Suprapubic skin (tissue), 4 donors: ENCODE data around the gene MYH7B. TPM values are rescaled to one million over a fixed set of nuclear protein-coding genes. Genes with fewer than 3 reads are reported as not detected.

Experiments used
- DNase-seq, 2 donors: peaks; one replicate each; pipeline ENCODE4 v3.0.0-alpha.2; 2019; ENCODE audit warnings: low spot score in 2 of 2
- H3K27ac ChIP-seq: fragments of 200-600 bp; sonication (generic); one replicate; pipeline ENCODE4 v1.5.1; 2019
- H3K27me3 ChIP-seq: fragments of 200-600 bp; sonication (generic); one replicate; pipeline ENCODE4 v1.5.1; 2019
- H3K36me3 ChIP-seq: fragments of 200-600 bp; sonication (generic); one replicate; pipeline ENCODE4 v1.5.1; 2019
- H3K4me1 ChIP-seq: fragments of 200-600 bp; sonication (generic); one replicate; pipeline ENCODE4 v1.5.1; 2019
- H3K4me3 ChIP-seq: fragments of 200-600 bp; sonication (generic); one replicate; pipeline ENCODE4 v1.5.1; 2019; ENCODE audit warnings: mild to moderate bottlenecking
- H3K9me3 ChIP-seq: fragments of 200-600 bp; sonication (generic); one replicate; pipeline ENCODE4 v1.5.1; 2019
- EP300 ChIP-seq: sonication (generic); formaldehyde crosslinking; IDR thresholded peaks from one replicate; pipeline ENCODE4 v1.6.1; 2017; ENCODE audit warnings: antibody characterized with exemption
- POLR2A ChIP-seq, 2 donors: fragments of 450-650 bp; IDR thresholded peaks; one replicate each; pipeline ENCODE4 v1.6.1; 2017; ENCODE audit warnings: antibody characterized with exemption in 2 of 2, mild to moderate bottlenecking in 2 of 2, moderate library complexity in 2 of 2
- POLR2AphosphoS5 ChIP-seq, 3 donors: sonication (generic); formaldehyde crosslinking; IDR thresholded peaks; one replicate each; pipeline ENCODE4 v1.6.1; 2017; ENCODE audit warnings: antibody characterized with exemption in 3 of 3
- WGBS: methylation state at CpG from one replicate; pipeline ENCODE4 v1.1.5; 2018; 5-methylcytosine and 5-hydroxymethylcytosine counted together
- total RNA-seq, 4 donors: library from RNA; depleted of rRNA; stranded (reverse); fragments of >200 nt; gene quantifications; one replicate each; pipeline ENCODE4 v1.1.0, GENCODE V29; 2016
- TF ChIP-seq, protein P1 (sequence below), 2 donors: fragments of 200-600 bp in 1 of 2; fragments of 450-650 bp in 1 of 2; sonication (generic) in 1 of 2; IDR thresholded peaks; one replicate each; pipeline ENCODE4 v1.5.1; 2016 to 2019; ENCODE audit warnings: antibody characterized with exemption in 2 of 2, mild to moderate bottlenecking in 1 of 2, moderate library complexity in 1 of 2

MYH7B gene
- total RNA-seq, 4 donors from 2014 or later, result 0.18 to 0.97 (median 0.30) TPM; not detected in 1

DNA sequence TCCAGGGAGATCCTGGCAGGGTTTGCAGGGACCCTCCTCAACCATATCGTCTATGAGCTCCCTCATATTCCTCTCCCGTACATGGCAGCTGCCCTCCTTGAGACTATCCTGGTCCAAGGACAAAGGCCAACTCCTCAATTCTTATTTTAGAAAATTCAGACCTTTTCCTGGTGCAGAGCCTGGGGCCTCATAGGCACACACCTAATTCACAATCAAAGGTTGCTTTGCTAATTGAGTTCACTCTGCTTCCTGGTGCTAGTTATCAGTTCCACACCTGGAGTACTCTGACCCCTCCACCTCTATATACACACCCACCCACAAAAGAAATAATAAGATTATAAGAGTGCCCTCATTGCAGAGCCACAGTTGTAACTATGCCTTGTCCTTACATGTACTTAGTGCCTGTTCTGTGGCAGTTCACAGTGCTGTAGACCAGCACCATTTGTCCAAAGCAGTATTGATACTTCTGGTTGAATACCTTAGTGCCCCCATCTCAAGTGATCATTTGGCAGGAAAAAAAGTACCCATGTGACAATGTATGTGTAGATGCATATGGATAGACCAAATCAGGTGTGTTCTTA is 38.8 kb upstream of the MYH7B start:
- no peak overlapping the region for H3K4me3 ChIP-seq
- 66% methylated on average over 2 of the region's 2 CpGs for WGBS
- H3K27ac ChIP-seq, result no peak overlapping the region
- H3K9me3 ChIP-seq, result no peaks in the 10 kb centered on the region
- no peak for DNase-seq
- H3K36me3 ChIP-seq, result peaks cover 19% of the 10 kb centered on the region
- no peak for TF ChIP-seq POLR2AphosphoS5 (IDR thresholded peaks at IDR 0.05)
- TF ChIP-seq EP300, result no peak
- TF ChIP-seq, protein P1, sequence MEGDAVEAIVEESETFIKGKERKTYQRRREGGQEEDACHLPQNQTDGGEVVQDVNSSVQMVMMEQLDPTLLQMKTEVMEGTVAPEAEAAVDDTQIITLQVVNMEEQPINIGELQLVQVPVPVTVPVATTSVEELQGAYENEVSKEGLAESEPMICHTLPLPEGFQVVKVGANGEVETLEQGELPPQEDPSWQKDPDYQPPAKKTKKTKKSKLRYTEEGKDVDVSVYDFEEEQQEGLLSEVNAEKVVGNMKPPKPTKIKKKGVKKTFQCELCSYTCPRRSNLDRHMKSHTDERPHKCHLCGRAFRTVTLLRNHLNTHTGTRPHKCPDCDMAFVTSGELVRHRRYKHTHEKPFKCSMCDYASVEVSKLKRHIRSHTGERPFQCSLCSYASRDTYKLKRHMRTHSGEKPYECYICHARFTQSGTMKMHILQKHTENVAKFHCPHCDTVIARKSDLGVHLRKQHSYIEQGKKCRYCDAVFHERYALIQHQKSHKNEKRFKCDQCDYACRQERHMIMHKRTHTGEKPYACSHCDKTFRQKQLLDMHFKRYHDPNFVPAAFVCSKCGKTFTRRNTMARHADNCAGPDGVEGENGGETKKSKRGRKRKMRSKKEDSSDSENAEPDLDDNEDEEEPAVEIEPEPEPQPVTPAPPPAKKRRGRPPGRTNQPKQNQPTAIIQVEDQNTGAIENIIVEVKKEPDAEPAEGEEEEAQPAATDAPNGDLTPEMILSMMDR (IDR thresholded peaks at IDR 0.05), result no peak
- no peak for TF ChIP-seq POLR2A (IDR thresholded peaks at IDR 0.05)
- H3K27me3 ChIP-seq, result no peaks in the 10 kb centered on the region
- H3K4me1 ChIP-seq, result peaks cover 9% of the 10 kb centered on the region

DNA sequence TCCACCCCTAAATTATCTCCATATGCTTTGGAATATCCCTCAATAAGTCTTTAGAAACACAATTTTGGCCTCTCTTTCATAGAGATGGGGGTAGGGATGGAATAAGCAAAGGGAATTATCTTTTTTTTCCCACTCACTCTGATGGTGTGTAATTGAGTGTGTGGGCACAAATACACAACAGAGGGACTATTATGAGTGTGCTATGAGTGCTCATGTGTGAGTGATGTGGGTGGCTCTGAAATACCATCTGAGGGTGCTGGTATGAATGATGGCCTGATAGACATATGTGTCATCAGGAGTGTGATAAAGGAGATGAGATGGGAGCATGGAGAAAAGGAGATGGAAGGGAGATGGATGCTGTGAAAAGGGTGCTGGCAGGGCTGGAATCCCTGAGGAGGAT is 35.6 kb upstream of the MYH7B start:
- TF ChIP-seq, protein P1 (IDR thresholded peaks at IDR 0.05), result no peak
- TF ChIP-seq EP300, result no peak
- no peak for TF ChIP-seq POLR2A (IDR thresholded peaks at IDR 0.05)
- no peak for TF ChIP-seq POLR2AphosphoS5 (IDR thresholded peaks at IDR 0.05)
- H3K27me3 ChIP-seq, result no peaks in the 10 kb centered on the region
- H3K27ac ChIP-seq, result no peak overlapping the region
- DNase-seq, result no peak
- peaks cover 22% of the 10 kb centered on the region for H3K4me1 ChIP-seq
- no peak overlapping the region for H3K4me3 ChIP-seq
- H3K36me3 ChIP-seq, result peaks cover 34% of the 10 kb centered on the region
- H3K9me3 ChIP-seq, result no peaks in the 10 kb centered on the region

DNA sequence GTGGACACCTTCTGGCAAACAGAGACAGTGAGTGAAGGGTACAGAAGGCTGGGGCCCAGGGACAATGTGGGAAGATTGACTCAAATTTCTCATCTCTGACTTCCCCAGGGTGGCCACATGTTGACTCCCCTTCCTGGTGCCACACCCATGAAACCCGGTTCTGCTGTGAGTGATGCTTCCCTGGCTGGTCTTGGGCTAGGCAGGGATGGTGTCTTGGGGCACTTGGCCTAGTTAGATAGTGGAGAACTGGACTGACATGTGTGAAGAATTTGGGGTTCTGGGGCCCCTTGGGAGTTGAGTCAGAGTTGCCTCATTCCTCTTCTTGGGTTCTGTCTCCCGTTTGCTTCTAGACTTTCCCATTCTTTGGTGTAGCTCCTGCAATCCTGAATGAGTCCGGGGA is 34.2 kb upstream of the MYH7B start:
- Histone ChIP-seq H3K27ac (peak overlapping the region; percentile 4), H3K36me3 (peaks cover 48% of the 10 kb centered on the region), H3K9me3 (no peaks in the 10 kb centered on the region), H3K4me3 (no peak overlapping the region), H3K27me3 (no peaks in the 10 kb centered on the region), H3K4me1 (peaks cover 22% of the 10 kb centered on the region)
- WGBS, result 78% methylated on average over 2 of the region's 3 CpGs
- TF ChIP-seq POLR2AphosphoS5 (IDR thresholded peaks at IDR 0.05) (no peak), EP300 (no peak), POLR2A (IDR thresholded peaks at IDR 0.05) (no peak)
- TF ChIP-seq, protein P1 (IDR thresholded peaks at IDR 0.05), result no peak
- no peak for DNase-seq

DNA sequence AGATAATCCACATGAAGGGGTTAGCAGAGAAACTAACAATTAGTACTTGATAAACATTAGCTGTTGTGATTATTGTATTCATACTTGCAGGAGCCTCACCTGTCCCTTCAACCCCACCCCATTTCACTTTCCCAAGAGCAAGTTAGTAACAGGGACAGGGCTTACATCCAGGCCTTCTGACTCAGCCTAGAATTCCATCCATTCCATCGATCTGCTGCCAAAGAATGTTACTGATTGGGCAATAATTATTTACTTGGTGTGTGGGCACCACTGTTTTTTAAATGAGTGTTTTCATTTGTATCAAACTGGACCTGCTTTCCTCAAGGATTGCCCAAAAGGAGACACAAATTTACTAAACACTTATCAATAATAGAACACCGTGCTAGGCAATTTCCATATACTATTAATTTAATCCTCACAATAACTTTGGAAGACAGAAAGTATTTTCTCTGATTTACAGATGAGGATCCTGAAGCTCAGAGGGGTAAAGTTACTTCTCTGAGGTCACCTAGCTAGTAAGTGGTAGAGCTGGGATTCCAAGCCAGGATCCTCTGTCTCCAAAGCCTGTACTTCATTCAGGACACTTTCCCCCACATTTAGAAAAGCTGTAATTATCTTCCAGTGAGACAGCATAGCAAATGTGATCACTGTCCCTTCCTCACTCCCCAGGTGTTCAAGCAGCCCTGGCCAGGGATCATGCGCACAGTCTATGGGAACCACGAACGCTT is 32.9 kb upstream of the MYH7B start:
- H3K4me1 ChIP-seq, result peaks cover 25% of the 10 kb centered on the region
- no peaks in the 10 kb centered on the region for H3K27me3 ChIP-seq
- TF ChIP-seq EP300 (no peak), POLR2AphosphoS5 (IDR thresholded peaks at IDR 0.05) (no peak)
- WGBS, result 67% methylated on average over 5 of the region's 5 CpGs
- no peak overlapping the region for H3K4me3 ChIP-seq
- H3K9me3 ChIP-seq, result no peaks in the 10 kb centered on the region
- peak overlapping the region; percentile 61 for H3K27ac ChIP-seq
- no peak for DNase-seq
- H3K36me3 ChIP-seq, result peaks cover 61% of the 10 kb centered on the region

DNA sequence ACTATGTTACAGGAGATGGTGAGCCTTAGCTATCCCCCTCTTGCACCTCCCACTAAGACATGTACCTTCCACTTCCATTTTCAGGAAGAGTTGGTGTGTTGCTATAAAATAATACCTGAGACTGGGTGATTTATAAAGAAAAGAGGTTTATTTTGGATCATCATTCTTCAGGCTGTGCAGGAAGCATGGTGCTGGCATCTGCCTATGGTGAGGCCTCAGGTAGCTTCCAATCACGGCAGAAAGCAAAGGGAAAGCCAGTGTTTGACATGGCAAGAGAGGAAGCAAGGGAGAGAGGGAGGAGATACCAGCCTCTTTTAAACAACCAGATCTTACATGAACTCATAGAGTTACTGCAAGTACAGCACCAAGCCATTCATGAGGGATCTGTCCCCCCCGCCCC is 32.3 kb upstream of the MYH7B start:
- no peak for DNase-seq
- H3K36me3 ChIP-seq, result peaks cover 67% of the 10 kb centered on the region
- no peak for TF ChIP-seq EP300
- TF ChIP-seq POLR2A (IDR thresholded peaks at IDR 0.05), result no peak
- TF ChIP-seq, protein P1 (IDR thresholded peaks at IDR 0.05), result no peak
- TF ChIP-seq POLR2AphosphoS5 (IDR thresholded peaks at IDR 0.05), result no peak
- WGBS, result 97% methylated on average over 2 of the region's 2 CpGs
- H3K4me1 ChIP-seq, result peaks cover 25% of the 10 kb centered on the region
- H3K9me3 ChIP-seq, result no peaks in the 10 kb centered on the region
- no peaks in the 10 kb centered on the region for H3K27me3 ChIP-seq
- no peak overlapping the region for H3K27ac ChIP-seq
- no peak overlapping the region for H3K4me3 ChIP-seq
